SU-DHL-6 (cell line): Measurements from ENCODE around the gene DEGS2.

ENCODE experiments used
- H2AFZ ChIP-seq: fragments of 200-600 bp; sonication (generic); 2 replicates; pipeline ENCODE4 v1.6.1; 2014; ENCODE audit warnings: low read depth, mild to moderate bottlenecking, moderate library complexity, mixed read lengths, antibody characterized with exemption, low read length; ENCODE audit not compliant: severe bottlenecking
- H3F3A ChIP-seq: fragments of 200-600 bp; shearing (Covaris generic); 2 replicates; pipeline ENCODE4 v1.6.0; 2016; ENCODE audit warnings: antibody characterized with exemption, mild to moderate bottlenecking; ENCODE audit not compliant: insufficient read depth
- H3K27ac ChIP-seq: fragments of 200-600 bp; sonication (generic); 2 replicates; pipeline ENCODE4 v1.5.1; 2016; ENCODE audit warnings: low read depth, mild to moderate bottlenecking, low read length, moderate library complexity, mixed read lengths
- H3K27me3 ChIP-seq: fragments of 200-600 bp; sonication (generic), shearing (Covaris generic); 2 replicates; pipeline ENCODE4 v1.6.0; 2014; ENCODE audit warnings: mild to moderate bottlenecking, low read length
- H3K36me3 ChIP-seq: fragments of 200-600 bp; sonication (generic); 2 replicates; pipeline ENCODE4 v1.6.1; 2014; ENCODE audit warnings: mild to moderate bottlenecking, low read length, mixed read lengths
- H3K4me2 ChIP-seq: fragments of 300-600, 200-600 bp; shearing (Covaris generic), sonication (generic); 2 replicates; pipeline ENCODE4 v1.6.0; 2014; ENCODE audit warnings: low read length, low read depth, mild to moderate bottlenecking; ENCODE audit not compliant: poor library complexity, severe bottlenecking
- H3K4me3 ChIP-seq: fragments of 200-600 bp; sonication (generic); 2 replicates; pipeline ENCODE4 v1.5.1; 2014; ENCODE audit warnings: antibody characterized with exemption, low read length, mild to moderate bottlenecking, mixed read lengths; ENCODE audit not compliant: insufficient read depth, poor library complexity, severe bottlenecking
- H3K79me2 ChIP-seq: fragments of 200-600 bp; sonication (generic); 2 replicates; pipeline ENCODE4 v1.6.1; 2014; ENCODE audit warnings: mild to moderate bottlenecking, low read length, moderate library complexity; ENCODE audit not compliant: insufficient read depth
- H3K9ac ChIP-seq: fragments of 200-600 bp; sonication (generic); 2 replicates; pipeline ENCODE4 v1.7.0; 2014; ENCODE audit warnings: mild to moderate bottlenecking, low read length
- H3K9me2 ChIP-seq: fragments of 200-600 bp; sonication (generic); replicated peaks from 2 replicates; pipeline ENCODE4 v1.6.1; 2014; ENCODE audit warnings: low read length; ENCODE audit not compliant: insufficient read depth
- H3K9me3 ChIP-seq: fragments of 200-600 bp; sonication (generic); 2 replicates; pipeline ENCODE4 v1.6.1; 2014; ENCODE audit warnings: low read length, mixed read lengths; ENCODE audit not compliant: insufficient read depth
- H4K20me1 ChIP-seq: fragments of 200-600 bp; sonication (generic); 2 replicates; pipeline ENCODE4 v1.6.1; 2014; ENCODE audit warnings: low read depth, mild to moderate bottlenecking, antibody characterized with exemption, low read length, moderate library complexity, mixed read lengths
- CTCF ChIP-seq: fragments of 200-600 bp; sonication (generic); IDR thresholded peaks from one replicate; pipeline ENCODE4 v1.5.1; 2017; ENCODE audit warnings: antibody characterized with exemption, mild to moderate bottlenecking, low read length, moderate library complexity; ENCODE audit not compliant: insufficient read depth, poor library complexity, severe bottlenecking
- EZH2phosphoT487 ChIP-seq: fragments of 200-600 bp; sonication (generic), shearing (Covaris generic); conservative IDR thresholded peaks from 2 replicates; pipeline ENCODE4 v1.6.1; 2018; ENCODE audit warnings: mild to moderate bottlenecking, antibody characterized with exemption, low read length, moderate library complexity, mixed read lengths

The DEGS2 gene

GRCh38 chr14:100129161-100129589 lies 30.3 kb downstream of the DEGS2 start:
- no peaks in the 10 kb centered on the region for H3K9me2 ChIP-seq
- no peak overlapping the region for H3K4me2 ChIP-seq
- H3K27me3 ChIP-seq: no peaks in the 10 kb centered on the region
- no peaks in the 10 kb centered on the region for H4K20me1 ChIP-seq
- no peaks in the 10 kb centered on the region for H3K79me2 ChIP-seq
- no peak overlapping the region for H3K4me3 ChIP-seq
- no peaks in the 10 kb centered on the region for H3K36me3 ChIP-seq
- no peaks in the 10 kb centered on the region for H3F3A ChIP-seq
- no peak overlapping the region for H3K27ac ChIP-seq
- H3K9ac ChIP-seq: no peak overlapping the region
- no peak for TF ChIP-seq CTCF
- no peak for TF ChIP-seq EZH2phosphoT487
- H3K9me3 ChIP-seq: no peaks in the 10 kb centered on the region
- H2AFZ ChIP-seq: no peak overlapping the region

- Histone ChIP-seq H3F3A (no peaks in the 10 kb centered on the region), H3K4me2 (no peak overlapping the region), H3K9ac (no peak overlapping the region), H3K9me2 (no peaks in the 10 kb centered on the region), H3K27me3 (no peaks in the 10 kb centered on the region), H4K20me1 (no peaks in the 10 kb centered on the region), H3K9me3 (no peaks in the 10 kb centered on the region), H3K79me2 (no peaks in the 10 kb centered on the region), H3K27ac (no peak overlapping the region), H2AFZ (no peak overlapping the region), H3K4me3 (no peak overlapping the region), H3K36me3 (no peaks in the 10 kb centered on the region)
- TF ChIP-seq EZH2phosphoT487: no peak
- no peak for TF ChIP-seq CTCF
These were observed 30.8 kb downstream of the DEGS2 start for GRCh38 chr14:100128688-100129087.

- Histone ChIP-seq H2AFZ (no peak overlapping the region), H3F3A (no peaks in the 10 kb centered on the region), H4K20me1 (no peaks in the 10 kb centered on the region), H3K9ac (no peak overlapping the region), H3K36me3 (no peaks in the 10 kb centered on the region), H3K4me2 (no peak overlapping the region), H3K27me3 (no peaks in the 10 kb centered on the region), H3K27ac (no peak overlapping the region), H3K9me2 (no peaks in the 10 kb centered on the region), H3K4me3 (no peak overlapping the region), H3K9me3 (no peaks in the 10 kb centered on the region), H3K79me2 (no peaks in the 10 kb centered on the region)
- TF ChIP-seq EZH2phosphoT487 (no peak), CTCF (no peak)
These were observed 31.5 kb downstream of the DEGS2 start for GRCh38 chr14:100127853-100128455.
